CD4-positive, alpha-beta T cell treated with Interferon alpha-2 for 1 hour (primary cell): ENCODE results near the gene GRAMD1A.
"Not testable (repeated sequence)": the region's sequence is repeated elsewhere in the genome, so short reads cannot be mapped to it uniquely, and the experiment has no call there.

Experiments
- DNase-seq, 2 donors: peaks; one replicate each; pipeline ENCODE4 v3.0.0-alpha.2; 2020 to 2022

GRAMD1A gene

DNA sequence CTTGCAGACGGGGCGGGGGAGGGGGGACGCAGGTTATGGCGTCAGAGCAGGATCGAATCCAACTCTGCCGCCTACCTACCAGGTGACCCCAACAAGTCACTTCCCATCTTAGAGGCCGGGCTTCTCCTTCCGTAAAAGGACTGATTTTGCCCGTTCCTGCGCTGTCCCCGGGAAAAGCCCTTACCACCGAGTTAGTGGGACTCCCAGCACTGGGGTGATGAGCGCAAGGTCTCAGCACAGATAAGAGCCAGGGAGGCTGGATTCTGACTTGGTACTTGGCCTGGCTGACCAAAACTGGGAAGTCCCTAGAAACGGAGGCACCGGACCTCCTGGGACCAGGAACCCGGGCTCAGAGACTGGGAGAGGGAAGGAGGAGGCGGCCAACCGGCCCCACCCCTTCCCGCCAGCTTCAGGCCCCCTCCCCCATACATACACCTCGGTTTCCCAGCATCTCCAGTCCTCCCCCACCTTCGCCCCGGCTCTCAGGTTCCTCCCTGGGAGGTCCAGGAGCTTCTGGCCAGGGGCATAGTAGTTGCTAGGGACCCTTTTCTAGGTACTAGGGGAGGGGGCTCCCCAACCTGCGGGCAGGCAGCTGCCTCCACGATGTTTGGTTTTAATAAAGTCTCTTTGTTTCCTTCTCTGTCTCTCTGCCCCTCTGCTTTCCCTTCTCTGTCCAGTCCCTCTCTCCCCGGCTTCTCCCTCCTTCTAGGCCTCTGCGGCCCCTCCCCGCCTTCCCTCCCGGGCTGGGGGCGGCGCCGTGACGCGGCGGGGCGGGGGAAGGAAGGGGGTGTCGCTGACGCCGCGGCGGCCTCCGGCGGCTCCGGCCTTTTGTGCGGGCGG lies at the start of gene GRAMD1A:
Gene GRAMD1A (plus strand): TSS at position 826 of the 840 bp plus-strand sequence. CDS start 156 bp downstream, outside the sequence.
- DNase-seq: peak; percentile 74 to 79

DNA sequence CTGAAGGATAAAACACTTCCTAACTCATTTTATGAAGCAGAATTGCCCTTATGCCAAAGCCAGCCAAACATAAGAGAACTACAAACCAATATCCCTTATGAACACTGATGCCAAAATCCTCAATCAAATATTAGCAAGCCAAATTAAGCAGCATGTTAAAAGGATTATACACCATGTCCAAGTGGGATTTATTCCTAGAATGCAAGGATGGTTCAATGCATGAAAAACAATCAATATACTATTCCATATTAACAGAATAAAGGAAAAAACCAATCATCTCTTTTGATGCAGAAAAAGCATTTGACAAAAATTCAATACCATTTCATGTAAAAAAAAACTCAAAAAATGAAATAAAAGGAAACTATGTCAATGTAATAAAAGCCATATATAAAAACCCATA lies 47.0 kb upstream of the GRAMD1A start:
- DNase-seq: no peak

DNA sequence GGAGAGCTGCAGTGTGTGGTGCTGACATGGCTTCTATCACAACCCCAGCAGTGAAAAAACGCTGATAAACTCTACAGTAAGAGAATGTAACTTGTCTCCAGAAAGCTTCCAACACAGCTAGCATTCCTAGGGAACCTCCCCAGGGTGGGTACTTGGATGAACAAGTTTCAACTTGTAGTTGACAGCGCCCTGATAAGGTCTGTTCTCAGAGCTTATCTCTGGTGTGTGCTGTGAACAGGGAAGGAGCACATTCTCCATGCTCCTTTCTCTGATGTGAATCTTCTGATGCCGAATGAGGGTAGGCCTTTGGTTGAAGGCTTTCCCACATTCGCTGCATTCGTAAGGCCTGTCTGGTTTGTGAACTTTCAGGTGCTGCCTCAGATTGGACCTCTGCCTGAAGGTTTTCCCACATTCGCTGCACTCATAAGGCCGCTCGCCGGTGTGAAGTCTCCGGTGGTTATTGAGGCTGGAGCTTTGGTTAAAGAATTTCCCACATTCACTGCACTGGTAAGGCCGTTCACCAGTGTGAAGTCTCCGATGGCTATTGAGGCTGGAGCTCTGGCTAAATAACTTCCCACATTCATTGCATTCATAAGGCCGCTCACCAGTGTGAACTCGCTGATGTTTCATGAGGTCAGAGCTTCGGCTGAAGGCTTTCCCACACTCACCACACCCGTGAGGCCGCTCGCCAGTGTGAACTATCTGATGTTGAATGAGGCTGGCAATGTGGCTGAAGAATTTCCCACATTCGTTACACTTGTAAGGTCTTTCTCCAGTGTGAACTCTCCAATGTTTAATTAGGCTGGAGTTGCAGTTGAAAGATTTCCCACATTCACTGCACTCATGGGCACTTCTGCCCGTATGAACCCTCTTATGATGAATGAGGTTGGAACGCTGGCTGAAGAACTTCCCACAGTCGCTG lies 42.0 kb upstream of the GRAMD1A start:
- no peak for DNase-seq

DNA sequence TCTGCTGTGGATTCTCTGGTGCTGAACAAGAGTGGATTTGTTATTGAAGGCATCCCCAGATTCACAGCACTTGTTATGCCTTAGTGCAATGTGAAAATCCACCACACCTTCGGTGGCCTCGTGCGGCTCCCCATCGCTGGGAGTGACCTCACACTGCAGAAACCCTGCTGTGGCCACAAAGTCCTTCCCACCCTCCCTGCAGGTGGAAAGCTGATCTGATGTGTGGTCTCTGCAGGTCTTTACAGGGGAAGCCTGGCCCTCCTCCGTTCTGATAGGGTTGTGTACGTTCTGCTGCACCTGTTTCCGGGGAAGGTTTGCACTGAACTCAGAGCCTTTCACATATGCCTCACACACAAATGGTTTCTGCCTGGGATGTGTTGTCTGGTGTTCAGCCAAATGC lies 41.1 kb upstream of the GRAMD1A start:
- no peak for DNase-seq

DNA sequence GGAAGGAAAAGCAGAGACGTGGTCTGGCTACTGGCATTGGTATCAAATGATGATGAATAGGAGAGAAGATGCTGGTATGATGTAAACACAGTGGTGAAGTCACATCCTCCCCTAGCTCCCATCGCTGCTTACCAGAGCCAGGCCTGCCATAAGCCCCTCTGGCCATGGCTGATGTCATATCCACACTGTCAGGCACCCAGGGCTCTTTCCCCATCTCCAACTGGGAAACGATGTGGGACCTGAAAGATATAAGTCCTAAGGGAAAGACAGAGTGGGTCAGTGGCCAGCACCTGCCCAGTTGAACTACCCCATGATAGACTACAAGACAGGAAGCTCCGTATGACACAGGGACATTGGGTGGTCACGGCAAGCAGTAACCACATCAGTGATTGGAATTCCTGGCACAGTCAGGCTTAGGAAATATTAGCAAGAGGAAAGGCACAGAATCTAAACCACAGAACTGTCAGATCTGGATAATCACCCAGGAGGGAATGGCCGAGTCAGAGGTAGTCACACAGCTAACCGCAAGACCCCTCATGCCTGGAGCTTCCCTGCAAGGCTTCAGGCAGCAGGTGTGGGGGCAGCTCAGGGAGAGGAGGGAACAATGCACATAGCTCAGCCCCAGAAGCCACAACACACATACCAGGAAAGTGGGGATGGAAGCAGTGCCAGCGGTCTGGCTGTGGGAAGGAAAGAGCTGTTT lies 39.9 kb upstream of the GRAMD1A start:
- no peak for DNase-seq

DNA sequence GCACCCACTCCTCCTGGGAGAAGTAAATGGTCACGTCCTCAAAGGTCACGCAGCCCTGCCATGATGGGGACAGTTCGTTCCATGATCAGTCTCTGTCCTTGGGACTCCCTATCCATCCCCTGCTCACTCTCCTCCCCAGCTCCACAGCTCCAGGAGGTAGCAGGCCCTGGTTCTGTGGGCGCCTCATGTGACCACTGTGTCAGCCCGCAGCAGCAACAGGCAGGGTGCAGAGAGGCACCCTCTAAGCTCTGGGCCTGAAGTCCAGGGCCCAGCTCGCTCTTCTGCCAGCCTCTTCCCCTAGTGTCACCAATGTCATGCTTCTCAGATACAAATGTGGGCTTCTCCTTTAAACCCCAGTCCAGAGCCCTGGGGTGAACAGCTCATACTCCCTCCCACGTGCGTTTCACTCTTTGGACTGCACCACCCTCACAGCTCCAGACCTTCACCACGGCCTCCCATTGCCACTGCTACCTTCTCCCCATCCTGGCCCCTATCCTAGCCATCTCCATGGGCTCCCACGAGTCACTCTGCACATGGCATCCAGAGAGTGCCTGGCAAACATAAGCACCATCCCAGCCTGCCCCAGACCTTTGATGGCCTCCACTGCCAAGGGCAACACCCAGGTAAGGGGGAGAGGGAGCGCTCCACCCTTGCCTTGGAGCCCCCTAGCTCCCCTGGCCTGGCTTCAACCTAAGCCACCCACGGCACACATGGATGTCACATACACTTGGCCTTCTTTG lies 39.0 kb upstream of the GRAMD1A start:
- DNase-seq: no peak

DNA sequence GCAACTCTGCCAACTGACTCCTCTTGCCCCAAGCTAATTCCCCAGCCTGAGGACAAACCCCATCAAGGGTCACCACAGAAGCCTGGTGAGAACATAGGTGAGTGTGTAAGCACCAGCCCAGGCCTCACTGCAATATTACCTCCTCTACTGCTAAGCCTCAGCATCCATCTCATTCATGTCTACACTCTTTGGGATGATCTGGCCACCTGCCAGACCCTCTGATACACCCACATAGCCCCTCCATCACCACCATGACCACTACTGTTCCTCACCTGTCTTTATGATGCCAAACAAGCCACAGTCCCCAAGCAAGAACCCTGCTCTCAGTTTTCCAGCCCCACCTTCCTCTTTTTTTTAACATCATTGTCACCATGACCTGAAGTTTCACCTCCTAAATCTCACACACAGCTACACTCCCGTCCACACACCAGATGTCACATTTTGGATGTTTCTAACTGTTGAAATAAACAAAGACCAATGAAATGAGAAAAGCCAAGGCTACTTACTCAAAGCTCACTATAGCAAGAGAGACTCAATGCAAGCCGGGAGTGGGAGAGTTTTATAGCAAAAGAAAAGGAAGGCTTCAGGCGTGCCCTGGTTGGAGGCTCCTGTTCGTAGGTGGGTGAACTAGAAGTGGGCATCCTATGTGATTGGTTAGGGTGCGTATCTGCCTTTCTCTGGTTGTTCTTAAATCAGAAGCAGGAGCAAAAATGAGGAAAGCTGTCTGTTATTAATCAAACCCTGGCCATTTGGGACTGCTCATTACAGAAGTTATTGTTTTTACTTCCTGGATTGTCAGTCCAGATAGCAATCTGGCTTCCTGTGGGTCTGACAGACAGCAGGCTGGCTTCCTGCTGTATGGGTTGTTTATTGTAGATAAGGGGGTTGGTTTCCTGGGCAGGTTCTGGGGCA lies 38.1 kb upstream of the GRAMD1A start:
- DNase-seq: peak in 1 of 2 donors; percentile 60

DNA sequence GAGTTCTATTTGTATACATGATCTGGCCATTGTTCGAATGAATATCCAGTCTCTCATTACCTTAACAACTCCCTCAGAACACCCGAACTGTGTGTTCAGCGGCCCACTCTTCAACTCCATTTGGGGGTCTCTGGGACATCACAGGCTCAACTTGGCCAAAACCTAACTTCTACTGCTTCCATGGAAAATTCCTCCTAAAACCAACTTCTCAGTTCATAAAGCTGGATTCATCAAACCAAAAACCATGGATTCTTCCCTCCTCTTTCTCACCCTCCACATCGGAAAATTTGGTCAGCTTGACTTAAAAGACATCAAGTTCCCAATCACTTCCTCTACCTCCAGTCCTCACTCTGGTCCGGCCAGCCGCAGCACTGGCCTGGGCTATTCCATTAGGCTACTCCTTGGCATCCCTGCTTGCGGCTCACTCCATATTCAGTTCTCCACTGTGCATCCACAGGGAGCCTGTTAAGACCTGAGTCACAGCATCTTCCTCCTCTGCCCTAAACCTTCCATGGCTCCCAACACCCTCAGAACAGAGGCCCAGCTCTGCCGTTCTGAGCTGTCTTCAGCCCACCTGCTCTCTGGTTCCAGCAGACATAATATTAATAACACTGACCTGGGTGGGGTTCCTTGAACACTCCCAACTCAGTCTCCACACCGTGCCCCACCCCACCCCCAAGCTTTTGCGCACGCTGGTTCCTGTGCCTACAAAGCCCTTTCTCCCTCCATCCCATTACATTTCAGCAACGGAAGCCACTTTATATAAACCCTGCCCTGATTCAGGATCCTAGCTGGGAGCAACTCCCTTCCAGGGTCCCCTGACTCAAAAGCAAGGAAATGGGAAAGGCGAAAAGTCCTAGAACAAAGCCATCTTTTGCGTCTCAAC lies 37.2 kb upstream of the GRAMD1A start:
- DNase-seq: no peak

DNA sequence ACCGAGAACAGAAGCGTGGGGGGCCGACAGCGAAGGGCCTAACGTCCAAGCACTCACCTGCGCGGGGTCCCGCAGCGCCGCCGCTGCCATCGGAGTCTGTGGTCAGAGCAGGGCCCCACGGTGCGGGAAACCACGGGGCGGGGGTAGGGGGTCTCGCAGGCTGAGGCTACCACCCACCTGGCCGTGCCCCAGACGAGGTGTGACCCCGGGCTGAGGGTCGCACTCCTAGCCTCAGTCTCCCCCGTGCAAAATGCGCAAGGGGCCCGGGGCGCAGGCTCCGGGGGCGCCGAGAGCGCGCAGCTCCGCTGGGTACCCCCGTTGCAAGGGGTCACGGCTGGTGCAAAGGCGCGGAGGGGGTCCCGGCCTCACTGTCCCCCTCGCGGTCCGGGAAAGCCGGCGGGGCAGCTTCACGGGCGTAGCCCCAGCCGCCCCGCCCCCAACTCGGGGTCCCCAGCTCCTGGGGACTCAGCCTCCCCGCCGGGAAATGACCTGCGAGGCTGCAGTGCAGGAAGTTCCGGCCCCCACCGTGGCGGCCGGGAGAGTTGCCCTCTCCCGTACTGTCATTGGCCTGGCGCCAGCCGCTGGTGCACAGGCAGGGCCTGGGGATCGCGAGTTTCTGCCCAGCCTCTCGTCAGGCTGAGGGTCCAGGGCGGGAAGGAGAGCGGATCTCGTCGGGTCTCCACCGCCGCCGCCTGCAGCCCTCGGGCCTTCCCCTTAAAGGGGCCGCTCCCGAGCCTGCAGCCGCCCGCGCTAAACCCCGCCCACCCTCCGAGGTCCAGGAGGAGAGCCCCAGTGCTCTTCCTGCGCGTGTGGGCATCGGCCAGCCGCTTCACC lies 36.3 kb upstream of the GRAMD1A start, which contains the start of gene ZNF792:
Gene ZNF792 (minus strand): TSS at position 657 of the 834 bp plus-strand sequence. CDS start 567 bp downstream, at position 90.
- DNase-seq: peak; percentile 18 to 50

DNA sequence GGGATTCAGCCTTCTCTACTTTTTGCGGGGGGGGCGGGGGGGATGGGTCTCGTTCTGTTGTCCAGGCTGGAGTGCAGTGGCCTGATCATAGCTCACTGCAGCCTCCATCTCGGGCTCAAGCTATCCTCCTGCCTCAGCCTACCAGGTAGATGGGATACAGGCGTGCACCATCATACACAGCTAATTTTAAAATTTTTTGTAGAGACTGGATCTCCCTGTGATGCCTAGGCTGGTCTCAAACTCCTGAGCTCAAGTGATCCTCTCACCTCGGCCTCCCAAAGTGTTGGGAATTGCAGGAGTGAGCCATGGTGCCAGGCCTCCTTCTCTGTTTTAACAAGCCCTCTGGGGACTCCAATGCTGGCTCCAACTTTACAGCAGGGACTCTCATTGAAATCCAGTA lies 35.5 kb upstream of the GRAMD1A start:
- no peak for DNase-seq

DNA sequence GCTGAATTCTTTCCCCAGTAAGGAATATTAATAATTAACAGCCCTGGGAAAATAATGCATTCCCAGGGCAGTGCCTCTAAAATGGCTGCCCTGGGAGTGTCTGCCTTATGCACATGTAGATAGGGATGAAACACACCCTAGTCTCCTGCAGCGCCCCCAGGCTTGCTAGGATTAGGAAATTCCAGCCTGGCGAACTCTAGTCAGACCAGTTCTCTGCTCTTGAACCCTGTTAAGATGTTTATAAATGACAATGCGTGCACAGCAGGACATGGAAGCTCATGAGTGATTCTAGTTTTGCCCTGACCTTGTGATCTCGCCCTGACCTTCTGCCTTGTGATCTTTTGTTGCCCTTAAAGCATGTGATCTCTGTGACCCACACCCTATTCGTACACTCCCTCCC lies 34.6 kb upstream of the GRAMD1A start:
- not testable (repeated sequence) for DNase-seq

DNA sequence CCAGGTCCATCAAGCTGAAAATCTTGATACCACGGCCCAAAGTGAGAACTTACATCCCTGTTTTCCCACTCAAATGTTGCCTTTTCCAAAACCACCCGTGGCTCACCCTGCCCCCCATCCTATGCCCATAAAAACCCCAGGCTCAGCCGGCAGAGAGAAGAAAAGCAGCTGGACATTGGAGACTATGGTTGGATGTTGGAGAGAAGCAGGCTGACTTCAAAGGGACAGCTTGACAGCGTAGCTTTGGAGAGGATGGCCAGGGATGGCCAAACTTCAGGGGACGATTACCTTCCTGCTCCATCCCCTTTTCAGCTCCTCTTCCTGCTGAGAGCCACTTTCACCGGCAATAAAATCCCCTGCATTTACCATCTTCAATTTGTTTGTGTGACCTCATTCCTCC lies 32.6 kb upstream of the GRAMD1A start:
- DNase-seq: no peak

DNA sequence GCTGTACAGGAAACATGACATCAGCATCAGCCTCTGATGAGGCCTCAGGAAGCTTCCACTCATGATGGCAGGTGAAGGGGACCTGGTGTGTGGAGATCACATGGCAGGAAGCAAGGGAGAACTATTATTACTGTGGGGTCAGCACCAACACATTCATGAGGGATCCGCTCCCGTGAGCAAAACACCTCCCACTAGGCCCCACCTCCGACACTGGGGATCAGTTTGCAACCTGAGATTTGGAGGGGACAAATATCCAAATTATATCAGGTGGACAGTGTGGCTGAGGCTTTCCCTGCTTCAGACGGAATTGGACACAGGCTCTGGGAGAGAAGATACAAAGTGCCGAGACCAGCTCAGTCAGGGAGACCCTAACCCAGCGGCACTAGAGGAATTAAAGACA lies 30.4 kb upstream of the GRAMD1A start:
- no peak for DNase-seq

DNA sequence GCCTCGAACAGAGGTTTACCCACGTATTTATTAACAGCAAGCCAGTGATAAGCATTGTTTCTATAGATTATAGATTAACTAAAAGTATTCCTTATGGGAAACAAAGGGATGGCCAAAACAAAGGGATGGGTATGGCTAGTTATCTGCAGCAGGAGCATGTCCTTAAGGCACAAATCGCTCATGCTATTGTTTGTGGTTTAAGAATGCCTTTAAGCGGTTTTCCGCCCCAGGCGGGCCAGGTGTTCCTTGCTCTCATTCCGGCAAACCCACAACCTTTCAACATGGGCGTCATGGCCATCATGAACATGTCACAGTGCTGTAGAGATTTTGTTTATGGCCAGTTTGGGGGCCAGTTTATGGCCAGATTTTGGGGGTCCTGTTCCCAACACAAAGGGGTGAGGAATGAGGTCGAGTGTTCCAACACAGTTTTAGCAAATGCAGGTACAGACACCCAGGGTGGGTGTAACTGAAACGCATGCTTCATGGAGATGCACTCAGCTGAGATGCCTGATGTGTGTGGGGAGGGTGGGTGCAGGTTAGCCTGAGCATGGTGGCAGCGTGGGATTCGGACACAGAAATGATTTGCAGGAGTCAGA lies 29.8 kb upstream of the GRAMD1A start:
- not testable (repeated sequence) for DNase-seq

DNA sequence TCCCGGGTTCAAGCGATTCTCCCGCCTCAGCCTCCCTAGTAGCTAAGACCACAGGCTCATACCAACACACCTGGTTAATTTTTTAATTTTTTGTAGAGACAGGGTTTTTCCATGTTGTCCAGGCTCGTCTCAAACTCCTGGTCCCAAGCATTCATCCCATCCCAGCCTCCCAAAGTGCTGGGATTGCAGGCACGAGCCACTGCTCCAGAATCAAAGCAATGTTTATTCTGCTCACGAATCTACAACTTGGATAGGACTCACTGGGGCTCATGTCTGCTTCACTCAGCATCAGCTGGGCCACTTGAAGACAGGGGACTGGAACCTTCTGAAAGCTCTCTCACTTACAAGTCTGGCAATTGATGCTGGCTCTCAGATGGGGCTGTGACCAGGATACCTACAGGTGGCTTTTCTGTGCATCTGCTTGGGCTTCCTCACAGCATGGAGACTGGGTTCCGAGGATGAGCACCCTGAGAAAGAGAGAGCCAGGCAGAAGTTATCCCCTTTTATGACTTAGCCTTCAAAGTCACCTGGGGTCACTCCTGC lies 27.9 kb upstream of the GRAMD1A start:
- DNase-seq: no peak

DNA sequence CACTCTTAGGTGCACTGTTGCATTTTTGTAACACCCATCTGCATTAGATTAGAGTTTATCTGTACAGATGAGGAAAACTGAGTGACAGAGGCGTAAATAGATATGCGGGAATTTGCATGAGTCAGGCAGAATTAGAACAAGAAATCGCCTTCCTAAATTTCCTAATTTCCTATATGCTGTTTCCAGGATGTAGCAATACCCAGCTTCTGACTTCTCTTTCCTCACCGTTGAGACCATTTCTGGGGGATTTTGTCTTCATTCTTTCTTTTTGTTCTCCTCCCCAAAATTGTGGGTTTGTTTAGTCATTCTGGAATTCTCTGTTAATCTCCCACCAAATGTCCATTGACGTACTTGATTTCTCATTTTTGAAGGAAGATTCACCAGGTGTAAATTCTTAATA lies 25.5 kb upstream of the GRAMD1A start:
- no peak for DNase-seq

DNA sequence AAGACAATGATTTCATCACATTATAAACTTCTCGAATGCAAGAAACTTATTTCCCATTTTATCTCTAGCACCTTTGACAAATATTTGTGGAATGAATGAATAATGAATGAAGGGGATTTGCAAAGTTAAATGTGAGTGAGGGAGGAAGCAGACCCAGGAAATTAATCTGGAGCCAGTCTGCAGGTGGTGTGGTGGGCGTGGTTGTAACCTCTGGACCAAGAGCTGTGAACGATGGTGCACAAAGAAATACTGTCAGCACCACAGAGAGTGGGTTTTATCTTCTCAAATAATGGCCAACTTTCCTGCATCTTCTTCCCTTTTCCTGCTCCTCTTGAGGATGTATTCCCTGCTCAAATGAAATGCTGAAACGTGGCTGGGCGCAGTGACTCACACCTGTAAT lies 25.1 kb upstream of the GRAMD1A start:
- DNase-seq: no peak

DNA sequence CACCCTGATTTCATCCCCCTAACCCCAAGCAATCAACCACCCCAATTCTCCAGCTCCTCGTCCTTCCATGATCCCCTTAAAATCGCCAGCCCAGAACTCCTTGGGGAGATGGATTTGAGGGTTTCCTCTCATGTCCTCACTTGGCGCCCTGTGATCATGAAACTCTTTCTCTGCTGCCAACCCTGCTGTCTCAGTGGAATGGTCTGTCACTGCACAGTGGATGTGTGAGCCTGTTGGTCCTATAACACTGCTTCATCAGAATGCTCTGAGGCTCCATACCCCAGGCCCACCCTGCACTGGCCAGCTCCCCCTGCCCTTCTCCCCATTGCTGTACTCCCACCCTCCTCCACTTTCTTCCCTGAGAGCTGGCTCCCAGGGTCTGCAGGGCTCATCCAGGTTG lies 23.5 kb upstream of the GRAMD1A start:
- DNase-seq: no peak
